Measurements from ENCODE around the gene MSN. TPM values are rescaled to one million over a fixed set of nuclear protein-coding genes. Genes with fewer than 3 reads are reported as not detected.

The MSN gene
- total and polyA plus RNA-seq, 7 experiments from 2014 or later = 267 to 635 (median 445) TPM

DNA sequence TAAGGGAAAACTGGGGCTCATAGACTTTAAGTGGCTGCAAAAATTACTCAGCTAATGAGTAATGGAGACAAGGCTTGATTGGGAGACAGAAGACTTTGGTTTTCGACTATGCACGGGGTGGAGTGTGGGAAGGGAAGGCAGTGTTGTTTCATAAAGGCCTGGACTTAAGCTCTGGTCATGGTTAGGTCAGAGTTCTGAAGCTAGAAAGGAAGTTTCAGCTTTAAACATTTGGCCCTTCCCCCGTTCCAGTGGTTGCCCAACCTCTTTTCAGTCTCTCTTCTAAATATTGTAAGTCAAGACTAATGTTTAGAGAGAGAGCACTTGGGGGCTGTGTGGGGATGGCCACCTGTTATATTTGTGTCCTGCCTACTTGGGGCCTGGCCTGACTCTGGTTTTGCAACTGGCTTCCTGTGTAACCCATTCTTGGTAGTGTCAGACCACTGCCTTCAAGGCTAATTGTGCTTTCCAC, 21.0 kb downstream of the MSN start:
- Mint-ChIP-seq H3K27me3 (no peaks in the 10 kb centered on the region), H3K4me3 (peak overlapping the region in 9 of 10 donors; percentile 40 to 76 (median 63)), H3K4me1 (peaks cover 49 to 98% (median 83%) of the 10 kb centered on the region in 7 donors), H3K9me3 (no peaks in the 10 kb centered on the region), H3K27ac (peak overlapping the region; percentile 66 to 95 (median 91)), H3K36me3 (peaks cover 4 to 23% (median 16%) of the 10 kb centered on the region in 5 donors)
- peak overlapping the region; percentile 45 for H3K27ac ChIP-seq (ENCODE audit: low read depth, low read length)
- no peak overlapping the region for H3K4me3 ChIP-seq (ENCODE audit: low read length)
- H3K36me3 ChIP-seq (ENCODE audit: control insufficient read depth in 2 of 3, insufficient read depth in 3 of 3, low read length in 3 of 3) = no peaks in the 10 kb centered on the region
- intact Hi-C loops (cut with micrococcal nuclease) = loop anchor here in 1 of 2 donors (2.0 kb wide), 1 partner anchor 16 kb away; no protein-coding TSS in a partner anchor
- H3K27me3 ChIP-seq (ENCODE audit: control insufficient read depth in 2 of 2, insufficient read depth in 2 of 2, low read length in 2 of 2) = no peaks in the 10 kb centered on the region
- ChIA-PET CTCF (interaction anchor here (1.0 to 1.2 kb wide), 2 partner anchors 10 to 14 kb away, joined by 3 to 5 read pairs; no protein-coding TSS in a partner anchor), POLR2A (interaction anchor here (0.7 to 1.8 kb wide), 6 partner anchors 8 to 62 kb away, joined by 3 to 4 read pairs (median 3); no protein-coding TSS in a partner anchor)
- H3K4me1 ChIP-seq (ENCODE audit: control insufficient read depth in 2 of 2, insufficient read depth in 2 of 2, low read length in 2 of 2) = peaks cover 76 to 81% of the 10 kb centered on the region in 2 donors
- H3K9me3 ChIP-seq (ENCODE audit: control insufficient read depth in 2 of 3, low read length in 3 of 3) = no peaks in the 10 kb centered on the region
- DNase-seq (no peak), ATAC-seq (peak; percentile 60)

DNA sequence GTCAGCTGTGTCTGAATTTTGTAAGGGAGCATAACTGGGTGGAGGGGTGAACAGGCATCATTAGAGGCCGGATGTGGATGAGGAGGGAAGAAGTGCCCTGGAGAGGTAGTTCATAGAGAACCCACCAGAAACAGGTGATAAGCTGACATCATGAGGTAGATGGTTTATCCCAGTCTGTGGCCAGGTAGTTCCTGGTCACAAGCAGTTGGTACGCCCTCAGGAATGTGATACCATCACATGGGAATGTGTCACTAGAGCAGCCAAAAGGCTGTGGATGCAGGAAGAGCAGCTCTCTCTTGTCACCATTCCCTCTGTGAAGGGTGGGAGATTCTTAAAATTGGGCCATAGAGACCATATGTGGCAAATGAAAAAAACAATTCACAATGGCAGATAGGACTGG, 21.9 kb downstream of the MSN start:
- peak overlapping the region; percentile 46 to 95 (median 91) for H3K27ac Mint-ChIP-seq

DNA sequence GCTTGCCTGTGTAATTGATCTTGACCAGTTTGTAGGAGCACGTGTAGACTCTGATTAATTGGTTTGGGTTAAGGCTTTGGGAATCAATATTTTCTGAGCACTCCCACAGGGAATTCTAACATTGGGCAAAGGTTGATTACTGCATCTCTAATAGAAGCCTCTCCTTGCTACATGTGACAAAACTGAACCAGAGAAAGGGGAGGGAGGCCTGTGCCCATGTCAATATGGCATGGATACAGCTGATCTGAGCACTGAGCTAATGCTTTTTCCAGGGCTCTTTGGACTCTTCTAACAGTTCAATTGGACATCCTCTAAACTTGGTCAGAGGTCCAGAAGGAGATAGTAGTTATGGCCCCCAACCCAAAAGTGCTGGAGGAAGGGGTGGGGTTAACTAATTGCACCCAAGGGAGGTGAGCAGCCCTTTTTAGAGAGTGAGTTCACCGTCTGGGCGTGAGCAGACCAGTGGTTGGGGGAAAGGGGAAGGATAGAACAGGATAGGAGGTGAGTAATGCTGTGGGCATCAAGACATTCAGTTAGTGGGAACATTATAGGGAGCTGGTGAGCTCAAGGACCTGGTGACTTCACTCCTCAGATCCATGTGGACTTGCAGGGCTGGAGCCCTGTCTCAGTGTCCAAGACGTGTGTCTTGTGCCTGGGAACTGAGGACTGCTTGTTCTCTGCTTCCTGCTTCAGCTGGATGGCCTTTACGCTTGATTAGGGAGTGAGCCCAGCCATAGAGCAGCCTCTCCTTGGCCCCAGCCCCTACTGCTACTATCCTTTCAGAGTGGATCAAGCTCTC, 22.8 kb downstream of the MSN start:
- ChIA-PET POLR2A (interaction anchor here (0.5 to 1.4 kb wide), 4 partner anchors 8 to 90 kb away, joined by 3 read pairs; no protein-coding TSS in a partner anchor), CTCF (interaction anchor here (0.6 kb wide), 1 partner anchor 93 kb away, joined by 3 read pairs; no protein-coding TSS in a partner anchor)
- no peak for DNase-seq
- Mint-ChIP-seq H3K4me3 (peak overlapping the region; percentile 54 to 76 (median 72)), H3K27ac (peak overlapping the region; percentile 71 to 95 (median 91)), H3K27me3 (no peaks in the 10 kb centered on the region), H3K4me1 (peaks cover 52 to 100% (median 84%) of the 10 kb centered on the region in 7 donors), H3K9me3 (peaks cover 0 to 2% (median 0%) of the 10 kb centered on the region in 11 donors), H3K36me3 (peaks cover 4 to 27% (median 17%) of the 10 kb centered on the region in 5 donors)
- peak; percentile 53 for ATAC-seq
- Histone ChIP-seq H3K27ac (ENCODE audit: low read depth, low read length) (peak overlapping the region; percentile 49), H3K4me1 (ENCODE audit: control insufficient read depth in 2 of 2, insufficient read depth in 2 of 2, low read length in 2 of 2) (peaks cover 76 to 86% of the 10 kb centered on the region in 2 donors), H3K4me3 (ENCODE audit: low read length) (peak overlapping the region; percentile 20), H3K27me3 (ENCODE audit: control insufficient read depth in 2 of 2, insufficient read depth in 2 of 2, low read length in 2 of 2) (no peaks in the 10 kb centered on the region), H3K9me3 (ENCODE audit: control insufficient read depth in 2 of 3, low read length in 3 of 3) (no peaks in the 10 kb centered on the region), H3K36me3 (ENCODE audit: control insufficient read depth in 2 of 3, insufficient read depth in 3 of 3, low read length in 3 of 3) (no peaks in the 10 kb centered on the region)
- intact Hi-C loops (cut with micrococcal nuclease) = loop anchor here in 1 of 2 donors (10.0 kb wide), 2 partner anchors 235 to 295 kb away; no protein-coding TSS in a partner anchor

More for the DNA sequence above, 21.9 kb downstream of the MSN start:
- intact Hi-C loops (cut with micrococcal nuclease) = loop anchor here in 1 of 2 donors (2.0 kb wide), 1 partner anchor 17 kb away; no protein-coding TSS in a partner anchor
- Mint-ChIP-seq H3K27me3 (no peaks in the 10 kb centered on the region), H3K4me3 (peak overlapping the region; percentile 40 to 76 (median 62)), H3K9me3 (no peaks in the 10 kb centered on the region), H3K36me3 (peaks cover 4 to 23% (median 17%) of the 10 kb centered on the region in 5 donors), H3K4me1 (peaks cover 51 to 98% (median 83%) of the 10 kb centered on the region in 7 donors)
- POLR2A ChIA-PET = interaction anchor here (1.0 to 1.4 kb wide), 2 partner anchors 9 to 10 kb away, joined by 3 read pairs; no protein-coding TSS in a partner anchor
- peaks cover 76 to 86% of the 10 kb centered on the region in 2 donors for H3K4me1 ChIP-seq (ENCODE audit: control insufficient read depth in 2 of 2, insufficient read depth in 2 of 2, low read length in 2 of 2)
- no peaks in the 10 kb centered on the region for H3K36me3 ChIP-seq (ENCODE audit: control insufficient read depth in 2 of 3, insufficient read depth in 3 of 3, low read length in 3 of 3)
- ATAC-seq (no peak), DNase-seq (no peak)
- H3K27me3 ChIP-seq (ENCODE audit: control insufficient read depth in 2 of 2, insufficient read depth in 2 of 2, low read length in 2 of 2) = no peaks in the 10 kb centered on the region
- CTCF ChIA-PET = no interaction called here
- H3K9me3 ChIP-seq (ENCODE audit: control insufficient read depth in 2 of 3, low read length in 3 of 3) = no peaks in the 10 kb centered on the region
- peak overlapping the region; percentile 42 for H3K27ac ChIP-seq (ENCODE audit: low read depth, low read length)
- H3K4me3 ChIP-seq (ENCODE audit: low read length) = peak overlapping the region; percentile 19

DNA sequence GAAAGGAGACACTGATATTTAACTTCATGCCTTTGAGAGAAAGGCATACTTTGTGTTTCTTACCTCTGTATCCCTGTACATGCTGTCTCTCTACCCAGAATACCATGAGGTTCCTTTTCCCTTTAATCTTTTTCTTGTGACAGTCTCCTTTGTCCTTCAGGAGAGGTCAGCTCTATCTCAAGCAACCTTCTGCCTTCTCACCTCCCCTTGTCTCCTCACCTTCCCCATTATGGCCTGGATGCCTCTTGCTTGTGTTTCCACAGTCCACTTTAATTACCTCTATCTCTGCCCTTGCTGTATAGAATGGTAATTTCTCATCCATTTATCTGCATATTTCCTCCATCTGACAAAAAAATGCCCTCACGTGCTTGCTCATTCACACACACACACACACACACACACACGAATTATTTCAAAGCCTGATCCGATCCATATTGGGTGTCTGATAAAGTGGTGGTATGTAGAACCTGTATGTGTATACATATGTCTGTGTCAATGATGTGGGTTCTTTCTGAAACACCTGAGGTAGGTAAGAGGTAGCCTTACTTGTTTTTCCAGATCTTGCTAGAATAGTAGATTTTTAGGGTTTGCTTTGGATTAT, 28.5 kb downstream of the MSN start:
- ChIA-PET CTCF (no interaction called here), POLR2A (interaction anchor here (1.1 to 1.2 kb wide), 3 partner anchors 29 to 100 kb away, joined by 3 to 4 read pairs (median 3); partner anchors contain the start of gene MSN)
- Mint-ChIP-seq H3K9me3 (peaks cover 0 to 2% (median 0%) of the 10 kb centered on the region in 11 donors), H3K27ac (peak overlapping the region; percentile 91 to 98 (median 93)), H3K4me3 (peak overlapping the region; percentile 52 to 93 (median 80)), H3K4me1 (peaks cover 30 to 100% (median 82%) of the 10 kb centered on the region in 7 donors), H3K27me3 (no peaks in the 10 kb centered on the region), H3K36me3 (peaks cover 4 to 24% (median 6%) of the 10 kb centered on the region in 5 donors)
- H3K4me3 ChIP-seq (ENCODE audit: low read length) = peak overlapping the region; percentile 36
- peaks cover 76 to 78% of the 10 kb centered on the region in 2 donors for H3K4me1 ChIP-seq (ENCODE audit: control insufficient read depth in 2 of 2, insufficient read depth in 2 of 2, low read length in 2 of 2)
- H3K9me3 ChIP-seq (ENCODE audit: control insufficient read depth in 2 of 3, low read length in 3 of 3) = no peaks in the 10 kb centered on the region
- H3K36me3 ChIP-seq (ENCODE audit: control insufficient read depth in 2 of 3, insufficient read depth in 3 of 3, low read length in 3 of 3) = no peaks in the 10 kb centered on the region
- DNase-seq = no peak
- intact Hi-C loops (cut with micrococcal nuclease) = loop anchor here (2.0 to 10.0 kb wide), 3 partner anchors 17 to 289 kb away; no protein-coding TSS in a partner anchor
- no peaks in the 10 kb centered on the region for H3K27me3 ChIP-seq (ENCODE audit: control insufficient read depth in 2 of 2, insufficient read depth in 2 of 2, low read length in 2 of 2)
- peak overlapping the region; percentile 68 for H3K27ac ChIP-seq (ENCODE audit: low read depth, low read length)
- ATAC-seq = no peak

DNA sequence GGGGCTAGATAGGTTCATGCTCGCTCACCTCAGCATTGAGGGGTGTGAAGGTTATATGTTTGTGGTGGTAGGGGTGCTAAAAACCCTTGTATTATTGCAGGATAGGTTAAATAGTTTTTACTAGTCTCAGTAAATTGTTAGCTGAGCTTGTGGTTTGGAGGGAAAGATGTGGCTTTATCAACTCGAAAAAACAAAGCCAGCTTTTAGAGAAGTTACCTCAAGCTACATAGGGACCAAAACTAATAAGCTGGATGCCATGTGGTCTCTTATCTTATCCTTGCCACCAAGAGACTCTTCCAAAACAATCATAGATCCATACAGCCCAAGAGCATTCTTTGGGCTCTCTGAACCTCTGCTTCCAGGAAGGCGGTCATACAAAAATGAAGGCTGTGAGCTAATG, 29.2 kb downstream of the MSN start:
- peak overlapping the region; percentile 91 to 98 (median 93) for H3K27ac Mint-ChIP-seq
- H3K4me1 Mint-ChIP-seq = peaks cover 36 to 100% (median 83%) of the 10 kb centered on the region in 7 donors
- DNase-seq = no peak

More for the DNA sequence above, 29.2 kb downstream of the MSN start:
- ChIA-PET CTCF (interaction anchor here (0.8 kb wide), 1 partner anchor 101 kb away, joined by 4 read pairs; no protein-coding TSS in a partner anchor), POLR2A (interaction anchor here (0.7 to 2.1 kb wide), 6 partner anchors 8 to 52 kb away, joined by 3 to 8 read pairs (median 3); partner anchors contain the start of gene MSN)
- Histone ChIP-seq H3K27ac (ENCODE audit: low read depth, low read length) (peak overlapping the region; percentile 68), H3K4me1 (ENCODE audit: control insufficient read depth in 2 of 2, insufficient read depth in 2 of 2, low read length in 2 of 2) (peaks cover 76 to 79% of the 10 kb centered on the region in 2 donors), H3K27me3 (ENCODE audit: control insufficient read depth in 2 of 2, insufficient read depth in 2 of 2, low read length in 2 of 2) (no peaks in the 10 kb centered on the region), H3K4me3 (ENCODE audit: low read length) (peak overlapping the region; percentile 36), H3K36me3 (ENCODE audit: control insufficient read depth in 2 of 3, insufficient read depth in 3 of 3, low read length in 3 of 3) (no peaks in the 10 kb centered on the region), H3K9me3 (ENCODE audit: control insufficient read depth in 2 of 3, low read length in 3 of 3) (no peaks in the 10 kb centered on the region)
- peaks cover 0 to 2% (median 0%) of the 10 kb centered on the region in 11 donors for H3K9me3 Mint-ChIP-seq
- intact Hi-C loops (cut with micrococcal nuclease) = loop anchor here (2.0 to 10.0 kb wide), 3 partner anchors 18 to 288 kb away; no protein-coding TSS in a partner anchor
- peak overlapping the region; percentile 73 to 93 (median 84) for H3K4me3 Mint-ChIP-seq
- ATAC-seq = no peak
- H3K27me3 Mint-ChIP-seq = no peaks in the 10 kb centered on the region
- peaks cover 4 to 30% (median 13%) of the 10 kb centered on the region in 5 donors for H3K36me3 Mint-ChIP-seq
